ENCODE measurements around the gene TMEM218. TPM values are rescaled to one million over a fixed set of nuclear protein-coding genes. Genes with fewer than 3 reads are reported as not detected.

The TMEM218 gene
- total RNA-seq, 1 experiment from 2014 or later: 14.3 TPM

GRCh38 chr11:125053167-125053566, 58.3 kb downstream of the TMEM218 start:
- 0 out of 4 replicates have a peak, but pooled peaks cover 0 to 5% of the 10 kb centered on the region in 2 experiments for H3K4me1 Mint-ChIP-seq
- no peak overlapping the region for H2BK120ac ChIP-seq (ENCODE audit: low read depth, low read length, poor library complexity, severe bottlenecking)
- H3K9ac ChIP-seq (ENCODE audit: extremely low read depth, insufficient read length, low read length): no peak overlapping the region
- H3K4me3 Mint-ChIP-seq: no peak overlapping the region
- no peak overlapping the region for H2BK15ac ChIP-seq (ENCODE audit: low read depth, low read length)
- H3K27ac Mint-ChIP-seq: no peak overlapping the region
- no peak overlapping the region for H3K14ac ChIP-seq (ENCODE audit: insufficient read depth, low read length)
- H2BK12ac ChIP-seq (ENCODE audit: insufficient read length, low read depth, low read length): no peak overlapping the region
- no peak overlapping the region for H3K56ac ChIP-seq (ENCODE audit: insufficient read length, low read depth, low read length)
- no peaks in the 10 kb centered on the region for H4K20me1 ChIP-seq (ENCODE audit: control insufficient read depth, insufficient read depth, insufficient read length)
- no peak overlapping the region for H2BK20ac ChIP-seq (ENCODE audit: low read depth, low read length, poor library complexity, severe bottlenecking)
- H3K23ac ChIP-seq (ENCODE audit: insufficient read length, low read depth, low read length): no peak overlapping the region
- no peaks in the 10 kb centered on the region for H3K79me1 ChIP-seq (ENCODE audit: insufficient read depth, low read depth, low read length, poor library complexity, severe bottlenecking)
- H3K18ac ChIP-seq (ENCODE audit: insufficient read length, low read depth, low read length): no peak overlapping the region
- no peak for DNase-seq
- H3K23me2 ChIP-seq (ENCODE audit: insufficient read length, low read depth, low read length, poor library complexity, severe bottlenecking): no peaks in the 10 kb centered on the region
- H2AK5ac ChIP-seq (ENCODE audit: insufficient read length, low read length): no peak overlapping the region
- no peak overlapping the region for H4K8ac ChIP-seq (replicated peaks; ENCODE audit: insufficient read length, low read depth, low read length)
- no peak overlapping the region for H4K5ac ChIP-seq (ENCODE audit: insufficient read length, low read depth, low read length)
- no peaks in the 10 kb centered on the region for H3K79me2 ChIP-seq (ENCODE audit: insufficient read depth, low read length)
- H4K91ac ChIP-seq (ENCODE audit: insufficient read length, low read depth, low read length): no peak overlapping the region
- H3K9me3 ChIP-seq (ENCODE audit: control insufficient read depth, low read depth, low read length): no peaks in the 10 kb centered on the region
- no peaks in the 10 kb centered on the region for H3K27me3 ChIP-seq (ENCODE audit: insufficient read depth, low read length)
- no peaks in the 10 kb centered on the region for H3K9me3 Mint-ChIP-seq
- H3T11ph ChIP-seq (ENCODE audit: low read length): no peak overlapping the region
- TF ChIP-seq CTCF (conservative IDR thresholded peaks at IDR 0.05): no peak
- WGBS (ENCODE audit: extremely low coverage, insufficient read length, low lambda C conversion rate): no CpG with 5 or more reads among the region's 1 CpG
- peaks cover under 1% of the 10 kb centered on the region; the same call in 1 of the 2 replicates for H3K27me3 Mint-ChIP-seq (ENCODE audit: low read depth)
- no peak overlapping the region for H2AFZ ChIP-seq (ENCODE audit: low read length)
- no peak overlapping the region for H3K4ac ChIP-seq (ENCODE audit: low read depth, low read length)
- H3K36me3 Mint-ChIP-seq (ENCODE audit: insufficient read depth in 1 of 3, low read depth in 3 of 3): no peaks in the 10 kb centered on the region
- no peak overlapping the region for H3K27ac ChIP-seq (ENCODE audit: insufficient read length, low read depth, low read length)
- H2BK5ac ChIP-seq (ENCODE audit: insufficient read length, low read length): no peak overlapping the region
- no peak overlapping the region for H3K4me2 ChIP-seq (ENCODE audit: insufficient read depth, insufficient read length, low read length)
- no peaks in the 10 kb centered on the region for H3K4me1 ChIP-seq (ENCODE audit: insufficient read depth, low read length)

Measured in H9 (cell line).